ENCODE measurements around the gene EIF2AK3.

EIF2AK3 gene

DNA sequence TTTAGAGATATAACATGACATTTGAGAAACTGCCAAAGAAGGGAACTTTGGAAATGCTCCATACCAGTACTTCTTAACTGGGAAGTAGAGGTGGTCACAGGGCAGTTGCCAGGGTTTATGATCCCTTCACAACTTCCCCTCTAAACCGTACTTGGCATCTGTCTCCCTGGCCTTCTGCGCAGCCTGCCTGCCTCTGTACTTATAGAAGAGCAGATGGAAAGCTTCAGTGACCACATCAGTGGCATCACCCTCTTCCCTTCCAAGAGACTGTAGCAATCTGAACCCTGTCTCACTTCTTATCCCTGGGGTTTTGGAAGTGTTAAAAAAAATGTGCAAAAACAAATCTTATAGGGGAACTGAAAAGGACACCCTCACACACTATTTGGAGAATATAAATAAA lies 64.1 kb downstream of the EIF2AK3 start:
- POLR2A ChIA-PET = no interaction called here
- Histone ChIP-seq H3K9me3 (ENCODE audit: control insufficient read depth, insufficient read depth, low read depth, low read length) (no peaks in the 10 kb centered on the region), H3K4me3 (ENCODE audit: low read depth, low read length) (no peak overlapping the region), H3K36me3 (ENCODE audit: control insufficient read depth in 2 of 2, insufficient read depth in 1 of 2, low read length in 2 of 2) (peaks cover 4 to 9% of the 10 kb centered on the region in 2 experiments), H3K4me1 (ENCODE audit: control insufficient read depth, insufficient read depth, low read length) (no peaks in the 10 kb centered on the region), H3K27ac (ENCODE audit: extremely low read depth, low read depth, low read length) (no peak overlapping the region)
- CTCF ChIA-PET = interaction anchor here (0.6 kb wide), 1 partner anchor 371 kb away, joined by 4 read pairs; no protein-coding TSS in a partner anchor
- no peak for TF ChIP-seq EGR2 (tag by site-specific recombination; IDR thresholded peaks at IDR 0.05; ENCODE audit: low read depth)
- TF ChIP-seq ZNF560 (tag by site-specific recombination; IDR thresholded peaks at IDR 0.05; ENCODE audit: borderline replicate concordance) = no peak
- no peak for TF ChIP-seq ZNF132 (tag by site-specific recombination; IDR thresholded peaks at IDR 0.05; ENCODE audit: borderline replicate concordance)
- no peak for TF ChIP-seq ZNF24 (tag by site-specific recombination; IDR thresholded peaks at IDR 0.05)

DNA sequence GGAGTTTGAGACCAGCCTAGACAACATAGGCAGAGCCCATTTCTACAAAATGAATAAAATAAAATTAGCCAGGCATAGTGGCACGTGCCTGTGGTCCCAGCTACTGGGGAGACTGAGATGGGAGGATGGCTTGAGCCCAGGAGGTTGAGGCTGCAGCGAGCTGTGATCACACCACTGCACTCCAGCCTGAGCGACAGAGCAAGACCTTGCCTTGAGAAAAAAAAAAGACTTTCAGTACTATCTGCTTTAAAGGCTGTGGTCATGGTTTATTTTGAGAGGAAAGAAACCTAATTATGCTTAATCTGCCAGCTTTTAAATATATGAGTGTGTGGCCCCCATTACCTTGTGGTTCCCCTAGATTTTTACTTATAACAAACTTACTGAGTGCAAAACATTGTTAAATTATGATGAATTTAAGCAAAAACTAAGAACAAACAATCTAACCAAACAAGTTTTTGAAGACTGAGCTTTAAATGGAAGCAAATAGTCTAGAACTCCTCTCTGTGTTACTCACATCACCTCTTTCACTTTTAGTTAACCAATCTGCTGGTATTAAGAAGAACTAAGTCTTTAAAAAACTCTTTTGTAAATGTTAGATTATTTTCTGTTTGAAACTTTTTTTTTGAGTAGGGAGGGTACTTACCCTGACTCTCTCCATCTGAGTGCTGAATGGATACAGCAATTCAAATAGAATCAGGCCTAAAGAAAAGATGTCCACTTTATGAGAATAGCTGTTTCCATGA lies 65.4 kb downstream of the EIF2AK3 start:
- CTCF ChIA-PET = interaction anchor here (0.6 kb wide), 1 partner anchor 109 kb away, joined by 3 read pairs; no protein-coding TSS in a partner anchor
- TF ChIP-seq ZFP3 (tag by site-specific recombination; IDR thresholded peaks at IDR 0.05; ENCODE audit: low read depth) (no peak), KLF7 (tag by site-specific recombination; IDR thresholded peaks at IDR 0.05; ENCODE audit: borderline replicate concordance) (no peak), ZNF239 (tag by site-specific recombination; IDR thresholded peaks at IDR 0.05) (no peak), ZNF394 (tag by site-specific recombination; IDR thresholded peaks at IDR 0.05; ENCODE audit: borderline replicate concordance) (no peak), ZNF830 (tag by site-specific recombination; IDR thresholded peaks at IDR 0.05; ENCODE audit: low read depth) (no peak)
- TF ChIP-seq, protein P1, sequence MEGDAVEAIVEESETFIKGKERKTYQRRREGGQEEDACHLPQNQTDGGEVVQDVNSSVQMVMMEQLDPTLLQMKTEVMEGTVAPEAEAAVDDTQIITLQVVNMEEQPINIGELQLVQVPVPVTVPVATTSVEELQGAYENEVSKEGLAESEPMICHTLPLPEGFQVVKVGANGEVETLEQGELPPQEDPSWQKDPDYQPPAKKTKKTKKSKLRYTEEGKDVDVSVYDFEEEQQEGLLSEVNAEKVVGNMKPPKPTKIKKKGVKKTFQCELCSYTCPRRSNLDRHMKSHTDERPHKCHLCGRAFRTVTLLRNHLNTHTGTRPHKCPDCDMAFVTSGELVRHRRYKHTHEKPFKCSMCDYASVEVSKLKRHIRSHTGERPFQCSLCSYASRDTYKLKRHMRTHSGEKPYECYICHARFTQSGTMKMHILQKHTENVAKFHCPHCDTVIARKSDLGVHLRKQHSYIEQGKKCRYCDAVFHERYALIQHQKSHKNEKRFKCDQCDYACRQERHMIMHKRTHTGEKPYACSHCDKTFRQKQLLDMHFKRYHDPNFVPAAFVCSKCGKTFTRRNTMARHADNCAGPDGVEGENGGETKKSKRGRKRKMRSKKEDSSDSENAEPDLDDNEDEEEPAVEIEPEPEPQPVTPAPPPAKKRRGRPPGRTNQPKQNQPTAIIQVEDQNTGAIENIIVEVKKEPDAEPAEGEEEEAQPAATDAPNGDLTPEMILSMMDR (tag by site-specific recombination; IDR thresholded peaks at IDR 0.05) = no peak

DNA sequence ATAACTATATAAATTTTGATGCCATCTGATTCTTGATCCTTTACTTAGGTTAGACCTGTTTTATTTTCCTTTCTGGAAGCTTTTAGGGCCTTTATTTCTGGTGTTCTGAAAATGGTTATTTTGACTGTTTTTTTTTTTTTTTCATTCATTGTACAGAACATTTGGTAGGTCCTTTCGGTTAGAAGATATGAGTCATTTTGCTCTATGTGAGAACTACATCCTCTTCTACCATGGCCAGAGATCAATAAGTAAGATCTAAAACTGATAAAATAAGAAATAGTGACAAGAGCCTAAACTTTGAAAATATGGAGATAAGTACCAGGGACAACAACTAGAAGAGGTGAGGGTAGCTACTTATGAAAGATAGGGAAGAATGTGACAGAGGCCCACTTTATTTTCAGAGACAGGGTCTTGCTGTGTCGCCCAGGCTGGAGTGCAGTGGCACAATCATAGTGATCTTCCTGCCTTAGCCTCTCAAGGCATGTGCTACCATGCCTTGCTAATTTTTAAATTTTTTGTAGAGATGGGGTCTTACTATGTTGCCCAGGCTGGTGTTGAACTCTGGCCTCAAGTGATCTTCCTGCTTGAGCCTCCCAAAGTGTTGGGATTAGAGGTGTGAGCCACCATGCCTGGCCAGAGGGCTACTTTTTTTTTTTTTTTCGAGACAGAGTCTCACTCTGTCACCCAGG lies 66.5 kb downstream of the EIF2AK3 start:
- Histone ChIP-seq H3K4me3 (ENCODE audit: low read depth, low read length) (no peak overlapping the region), H3K27ac (ENCODE audit: extremely low read depth, low read depth, low read length) (no peak overlapping the region), H3K36me3 (ENCODE audit: control insufficient read depth in 2 of 2, insufficient read depth in 1 of 2, low read length in 2 of 2) (peaks cover 4 to 20% of the 10 kb centered on the region in 2 experiments), H3K4me1 (ENCODE audit: control insufficient read depth, insufficient read depth, low read length) (no peaks in the 10 kb centered on the region), H3K9me3 (ENCODE audit: control insufficient read depth, insufficient read depth, low read depth, low read length) (no peaks in the 10 kb centered on the region)
- ChIA-PET CTCF (interaction anchor here (0.6 to 0.7 kb wide), 2 partner anchors 110 to 315 kb away, joined by 3 read pairs; no protein-coding TSS in a partner anchor), POLR2A (no interaction called here)
- no peak for TF ChIP-seq ZNF549 (tag by site-specific recombination; IDR thresholded peaks at IDR 0.05)
- TF ChIP-seq, protein P2, sequence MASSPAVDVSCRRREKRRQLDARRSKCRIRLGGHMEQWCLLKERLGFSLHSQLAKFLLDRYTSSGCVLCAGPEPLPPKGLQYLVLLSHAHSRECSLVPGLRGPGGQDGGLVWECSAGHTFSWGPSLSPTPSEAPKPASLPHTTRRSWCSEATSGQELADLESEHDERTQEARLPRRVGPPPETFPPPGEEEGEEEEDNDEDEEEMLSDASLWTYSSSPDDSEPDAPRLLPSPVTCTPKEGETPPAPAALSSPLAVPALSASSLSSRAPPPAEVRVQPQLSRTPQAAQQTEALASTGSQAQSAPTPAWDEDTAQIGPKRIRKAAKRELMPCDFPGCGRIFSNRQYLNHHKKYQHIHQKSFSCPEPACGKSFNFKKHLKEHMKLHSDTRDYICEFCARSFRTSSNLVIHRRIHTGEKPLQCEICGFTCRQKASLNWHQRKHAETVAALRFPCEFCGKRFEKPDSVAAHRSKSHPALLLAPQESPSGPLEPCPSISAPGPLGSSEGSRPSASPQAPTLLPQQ (tag by site-specific recombination; IDR thresholded peaks at IDR 0.05) = no peak
- TF ChIP-seq ZNF664 (tag by site-specific recombination; IDR thresholded peaks at IDR 0.05) = no peak
- TF ChIP-seq, protein P3, sequence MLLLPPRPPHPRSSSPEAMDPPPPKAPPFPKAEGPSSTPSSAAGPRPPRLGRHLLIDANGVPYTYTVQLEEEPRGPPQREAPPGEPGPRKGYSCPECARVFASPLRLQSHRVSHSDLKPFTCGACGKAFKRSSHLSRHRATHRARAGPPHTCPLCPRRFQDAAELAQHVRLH (tag by site-specific recombination; IDR thresholded peaks at IDR 0.05) = no peak
- no peak for TF ChIP-seq SP7 (tag by site-specific recombination; IDR thresholded peaks at IDR 0.05)
- TF ChIP-seq ZNF223 (tag by site-specific recombination; IDR thresholded peaks at IDR 0.05) = no peak
- TF ChIP-seq GLIS1 (tag by site-specific recombination; IDR thresholded peaks at IDR 0.05) = no peak

More for the DNA sequence above, 65.4 kb downstream of the EIF2AK3 start:
- H3K27ac ChIP-seq (ENCODE audit: extremely low read depth, low read depth, low read length) = no peak overlapping the region
- POLR2A ChIA-PET = no interaction called here
- no peak overlapping the region for H3K4me3 ChIP-seq (ENCODE audit: low read depth, low read length)
- no peaks in the 10 kb centered on the region for H3K9me3 ChIP-seq (ENCODE audit: control insufficient read depth, insufficient read depth, low read depth, low read length)
- H3K4me1 ChIP-seq (ENCODE audit: control insufficient read depth, insufficient read depth, low read length) = no peaks in the 10 kb centered on the region
- H3K36me3 ChIP-seq (ENCODE audit: control insufficient read depth in 2 of 2, insufficient read depth in 1 of 2, low read length in 2 of 2) = peaks cover 4 to 16% of the 10 kb centered on the region in 2 experiments
